Stimulated activated naive CD4-positive, alpha-beta T cell (primary cell): Measurements from ENCODE around the gene ANKS1A.

Source experiments
- DNase-seq, 6 experiments: peaks; one replicate each; lab custom pipeline; 2025; lab: John Stamatoyannopoulos, UW

ANKS1A gene

GRCh38 chr6:35041086-35041861 is 152.2 kb downstream of the ANKS1A start:
- DNase-seq, result no peak

- DNase-seq, result no peak
These were observed 153.2 kb downstream of the ANKS1A start for GRCh38 chr6:35042031-35042815.

GRCh38 chr6:35043381-35044130 is 154.5 kb downstream of the ANKS1A start:
- no peak for DNase-seq

GRCh38 chr6:35044145-35044745 is 155.2 kb downstream of the ANKS1A start:
- no peak for DNase-seq

GRCh38 chr6:35044761-35045421 is 155.8 kb downstream of the ANKS1A start:
- no peak for DNase-seq

GRCh38 chr6:35046103-35046502 is 157.0 kb downstream of the ANKS1A start:
- DNase-seq, result no peak

- no peak for DNase-seq
These were observed 157.8 kb downstream of the ANKS1A start for GRCh38 chr6:35046862-35047261.

- no peak for DNase-seq
These were observed 158.4 kb downstream of the ANKS1A start for GRCh38 chr6:35047265-35048011.

- DNase-seq, result no peak
These were observed 159.1 kb downstream of the ANKS1A start for GRCh38 chr6:35048031-35048613.

GRCh38 chr6:35048631-35049083 is 159.6 kb downstream of the ANKS1A start:
- DNase-seq, result peak; percentile 3 to 63 (median 24)

GRCh38 chr6:35049156-35049735 is 160.2 kb downstream of the ANKS1A start:
- DNase-seq, result no peak

GRCh38 chr6:35049900-35050756 is 161.1 kb downstream of the ANKS1A start:
- no peak for DNase-seq

- no peak for DNase-seq
These were observed 161.8 kb downstream of the ANKS1A start for GRCh38 chr6:35050757-35051330.

- no peak for DNase-seq
These were observed 162.3 kb downstream of the ANKS1A start for GRCh38 chr6:35051396-35051795.

GRCh38 chr6:35051997-35052583 is 163.0 kb downstream of the ANKS1A start:
- DNase-seq, result no peak

GRCh38 chr6:35052694-35053565 is 163.9 kb downstream of the ANKS1A start:
- no peak for DNase-seq

GRCh38 chr6:35053701-35054100 is 164.6 kb downstream of the ANKS1A start:
- DNase-seq, result no peak
